ENCODE data around the gene PAQR8. TPM values are rescaled to one million over a fixed set of nuclear protein-coding genes. Genes with fewer than 3 reads are reported as not detected.

PAQR8 gene
- total and polyA plus RNA-seq, 2 of the 4 experiments (the other 2 are of a cell fraction) = 1.4 to 1.6 TPM

DNA sequence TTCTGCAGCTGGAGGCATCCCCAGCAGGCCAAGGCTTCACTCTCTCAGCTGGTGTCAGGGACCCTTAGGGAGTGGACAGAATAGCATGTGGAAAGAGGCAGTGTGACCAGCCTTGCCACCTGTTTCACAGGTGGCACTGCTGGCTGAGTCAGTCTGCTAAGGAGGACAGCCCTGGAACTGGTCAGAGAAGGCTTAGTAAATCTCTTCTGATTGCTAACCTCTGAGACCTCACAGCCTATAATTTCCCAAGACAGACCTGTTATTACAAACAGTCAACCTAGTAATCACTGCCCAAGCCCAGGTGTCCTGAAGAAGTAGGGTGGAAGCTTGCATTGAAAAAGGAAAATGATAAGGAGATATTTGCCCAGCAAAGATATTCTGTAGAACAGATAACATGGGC is 26.4 kb upstream of the PAQR8 start:
- no TSS peak for BruUV-seq (replicated peaks)
- CTCF ChIA-PET = interaction anchor here (0.6 to 2.4 kb wide), 2 partner anchors 16 to 248 kb away, joined by 3 to 8 read pairs; no protein-coding TSS in a partner anchor

More for the DNA sequence above, 26.4 kb upstream of the PAQR8 start:
- intact Hi-C loops (cut with micrococcal nuclease) = no loop called here
- peaks cover 4% of the 10 kb centered on the region for H3K27me3 ChIP-seq (ENCODE audit: control insufficient read depth, insufficient read depth, low read length)
- H2BK15ac ChIP-seq (ENCODE audit: low read depth, low read length) = no peak overlapping the region
- H3K56ac ChIP-seq (ENCODE audit: extremely low read depth, insufficient read depth, low read length) = no peak overlapping the region
- ATAC-seq (ENCODE audit: low read depth) = no peak
- no peak overlapping the region for H2AK5ac ChIP-seq (ENCODE audit: low read depth, low read length)
- H3K9me1 ChIP-seq (ENCODE audit: insufficient read depth, low read length) = peaks cover 3% of the 10 kb centered on the region; the same call in 1 of the 2 replicates
- no peak overlapping the region for H2BK120ac ChIP-seq (ENCODE audit: low read depth, low read length)
- no peak overlapping the region for H2AFZ ChIP-seq (replicated peaks; ENCODE audit: low read length, poor library complexity)
- H3K36me3 ChIP-seq (ENCODE audit: control insufficient read depth, insufficient read depth, low read length) = no peaks in the 10 kb centered on the region
- no peak overlapping the region for H3K23ac ChIP-seq (ENCODE audit: low read depth, low read length)
- no peak overlapping the region for H3K4me2 ChIP-seq (ENCODE audit: low read depth, low read length)
- H2BK20ac ChIP-seq (ENCODE audit: low read depth, low read length) = no peak overlapping the region
- H3K9ac ChIP-seq (ENCODE audit: low read depth, low read length) = no peak overlapping the region
- in situ Hi-C loops (cut with MboI; ENCODE audit: low sequenced_read_pairs) = no loop called here
- H2AK9ac ChIP-seq (replicated peaks; ENCODE audit: low read depth, low read length, poor library complexity) = no peak overlapping the region
- no peak for DNase-seq
- H3K4me1 ChIP-seq (ENCODE audit: control insufficient read depth, insufficient read depth, low read length) = peaks cover 4% of the 10 kb centered on the region; the same call in 1 of the 2 replicates
- no peak overlapping the region for H2BK5ac ChIP-seq (ENCODE audit: low read depth, low read length, poor library complexity, severe bottlenecking)
- no peak overlapping the region for H3K27ac ChIP-seq (ENCODE audit: insufficient read depth, low read length)
- no peaks in the 10 kb centered on the region for H3K79me1 ChIP-seq (ENCODE audit: low read depth in 1 of 2, low read length in 2 of 2)
- dilution Hi-C loops (cut with HindIII; ENCODE audit: low sequenced_read_pairs, unreplicated experiment) = no loop called here
- POLR2A ChIA-PET (ENCODE audit: unreplicated experiment) = no interaction called here
- H3K9me3 ChIP-seq (ENCODE audit: control insufficient read depth, insufficient read depth, low read length) = no peaks in the 10 kb centered on the region
- H4K20me1 ChIP-seq (ENCODE audit: insufficient read depth, low read length) = no peaks in the 10 kb centered on the region
- H3K18ac ChIP-seq (ENCODE audit: low read depth, low read length) = no peak overlapping the region
- no peak overlapping the region for H4K91ac ChIP-seq (ENCODE audit: insufficient read depth, low read depth, low read length)
- H4K8ac ChIP-seq (ENCODE audit: low read depth in 2 of 2, low read length in 2 of 2) = no peak overlapping the region
- no peak overlapping the region for H3K4ac ChIP-seq (ENCODE audit: low read depth, low read length)
- TF ChIP-seq BHLHE40 (IDR thresholded peaks at IDR 0.05; ENCODE audit: low read depth, low read length) (no peak), RCOR1 (IDR thresholded peaks at IDR 0.05; ENCODE audit: insufficient replicate concordance, low read length) (no peak), CHD1 (IDR thresholded peaks at IDR 0.05; ENCODE audit: low read depth, low read length) (no peak), POLR2A (IDR thresholded peaks at IDR 0.05; ENCODE audit: low read depth, low read length) (no peak), NFE2L2 (IDR thresholded peaks at IDR 0.05; ENCODE audit: low read depth, low read length) (no peak), MXI1 (IDR thresholded peaks at IDR 0.05; ENCODE audit: borderline replicate concordance, low read depth, low read length) (no peak), MAFK (IDR thresholded peaks at IDR 0.05; ENCODE audit: low read depth, low read length) (no peak), RFX5 (IDR thresholded peaks at IDR 0.05; ENCODE audit: low read depth, low read length) (no peak), MAZ (IDR thresholded peaks at IDR 0.05; ENCODE audit: borderline replicate concordance, low read depth, low read length) (no peak), RAD21 (IDR thresholded peaks at IDR 0.05; ENCODE audit: low read length) (no peak), CEBPB (IDR thresholded peaks at IDR 0.05; ENCODE audit: low read depth, low read length) (no peak), SMC3 (IDR thresholded peaks at IDR 0.05; ENCODE audit: low read depth, low read length) (no peak), FOS (IDR thresholded peaks at IDR 0.05; ENCODE audit: low read depth, low read length) (no peak)
- TF ChIP-seq, protein P1, sequence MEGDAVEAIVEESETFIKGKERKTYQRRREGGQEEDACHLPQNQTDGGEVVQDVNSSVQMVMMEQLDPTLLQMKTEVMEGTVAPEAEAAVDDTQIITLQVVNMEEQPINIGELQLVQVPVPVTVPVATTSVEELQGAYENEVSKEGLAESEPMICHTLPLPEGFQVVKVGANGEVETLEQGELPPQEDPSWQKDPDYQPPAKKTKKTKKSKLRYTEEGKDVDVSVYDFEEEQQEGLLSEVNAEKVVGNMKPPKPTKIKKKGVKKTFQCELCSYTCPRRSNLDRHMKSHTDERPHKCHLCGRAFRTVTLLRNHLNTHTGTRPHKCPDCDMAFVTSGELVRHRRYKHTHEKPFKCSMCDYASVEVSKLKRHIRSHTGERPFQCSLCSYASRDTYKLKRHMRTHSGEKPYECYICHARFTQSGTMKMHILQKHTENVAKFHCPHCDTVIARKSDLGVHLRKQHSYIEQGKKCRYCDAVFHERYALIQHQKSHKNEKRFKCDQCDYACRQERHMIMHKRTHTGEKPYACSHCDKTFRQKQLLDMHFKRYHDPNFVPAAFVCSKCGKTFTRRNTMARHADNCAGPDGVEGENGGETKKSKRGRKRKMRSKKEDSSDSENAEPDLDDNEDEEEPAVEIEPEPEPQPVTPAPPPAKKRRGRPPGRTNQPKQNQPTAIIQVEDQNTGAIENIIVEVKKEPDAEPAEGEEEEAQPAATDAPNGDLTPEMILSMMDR (conservative IDR thresholded peaks at IDR 0.05; ENCODE audit: low read depth, low read length) = no peak
- TF ChIP-seq, protein P2, sequence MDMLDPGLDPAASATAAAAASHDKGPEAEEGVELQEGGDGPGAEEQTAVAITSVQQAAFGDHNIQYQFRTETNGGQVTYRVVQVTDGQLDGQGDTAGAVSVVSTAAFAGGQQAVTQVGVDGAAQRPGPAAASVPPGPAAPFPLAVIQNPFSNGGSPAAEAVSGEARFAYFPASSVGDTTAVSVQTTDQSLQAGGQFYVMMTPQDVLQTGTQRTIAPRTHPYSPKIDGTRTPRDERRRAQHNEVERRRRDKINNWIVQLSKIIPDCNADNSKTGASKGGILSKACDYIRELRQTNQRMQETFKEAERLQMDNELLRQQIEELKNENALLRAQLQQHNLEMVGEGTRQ (IDR thresholded peaks at IDR 0.05; ENCODE audit: low read depth, low read length) = no peak
- TF ChIP-seq, protein P3, sequence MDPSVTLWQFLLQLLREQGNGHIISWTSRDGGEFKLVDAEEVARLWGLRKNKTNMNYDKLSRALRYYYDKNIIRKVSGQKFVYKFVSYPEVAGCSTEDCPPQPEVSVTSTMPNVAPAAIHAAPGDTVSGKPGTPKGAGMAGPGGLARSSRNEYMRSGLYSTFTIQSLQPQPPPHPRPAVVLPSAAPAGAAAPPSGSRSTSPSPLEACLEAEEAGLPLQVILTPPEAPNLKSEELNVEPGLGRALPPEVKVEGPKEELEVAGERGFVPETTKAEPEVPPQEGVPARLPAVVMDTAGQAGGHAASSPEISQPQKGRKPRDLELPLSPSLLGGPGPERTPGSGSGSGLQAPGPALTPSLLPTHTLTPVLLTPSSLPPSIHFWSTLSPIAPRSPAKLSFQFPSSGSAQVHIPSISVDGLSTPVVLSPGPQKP (IDR thresholded peaks at IDR 0.05; ENCODE audit: borderline replicate concordance, low read depth, low read length) = no peak
- no peak overlapping the region for H4K5ac ChIP-seq (ENCODE audit: low read depth, low read length)
- no peak overlapping the region for H3K14ac ChIP-seq (replicated peaks; ENCODE audit: low read depth, low read length)
- no peak overlapping the region for H3K4me3 ChIP-seq (ENCODE audit: insufficient read depth, low read depth, low read length)
